ENCODE measurements around the gene LIN37. TPM values are rescaled to one million over a fixed set of nuclear protein-coding genes. Genes with fewer than 3 reads are reported as not detected.

Gene LIN37
- total RNA-seq, 1 experiment from 2014 or later = 10.1 TPM

DNA sequence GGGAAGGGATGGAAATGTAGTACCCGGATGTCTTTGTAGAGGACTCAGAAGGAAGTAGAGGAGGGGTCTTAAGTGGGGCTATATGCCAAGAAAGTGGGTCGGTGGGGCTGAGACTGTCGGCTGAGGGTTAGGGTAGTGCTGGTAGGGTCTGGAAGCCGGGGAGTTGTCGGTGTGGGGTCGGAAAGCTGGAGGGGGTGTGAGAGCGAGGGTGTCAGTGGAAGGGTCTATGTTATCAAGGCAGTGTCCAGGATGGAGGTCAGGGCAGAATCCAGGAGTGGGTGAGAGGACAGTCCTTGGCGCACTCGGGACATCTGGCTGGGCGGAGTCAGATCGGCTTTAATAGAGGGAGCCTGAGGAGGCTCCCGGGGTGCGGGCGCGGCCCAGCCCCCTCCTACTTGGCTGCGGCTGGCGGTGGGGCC lies 6.8 kb downstream of the LIN37 start:
- Histone ChIP-seq H3K36me3 (ENCODE audit: control insufficient read depth in 1 of 2, insufficient read depth in 2 of 2, low read length in 2 of 2) (peaks cover 0 to 2% of the 10 kb centered on the region in 2 experiments; a peak in 1 of 4 replicates), H3K4me2 (ENCODE audit: low read length) (no peak overlapping the region), H3K79me2 (ENCODE audit: insufficient read depth, low read length) (peaks cover 17% of the 10 kb centered on the region), H3K27me3 (ENCODE audit: insufficient read depth, low read length) (no peaks in the 10 kb centered on the region), H3K27ac (ENCODE audit: low read depth, low read length) (no peak overlapping the region), H3K4me1 (ENCODE audit: control insufficient read depth in 1 of 2, insufficient read depth in 2 of 2, low read length in 2 of 2) (peaks cover 14 to 20% of the 10 kb centered on the region in 2 experiments), H3K9me2 (ENCODE audit: insufficient read depth) (no peaks in the 10 kb centered on the region), H3K9me3 (ENCODE audit: control insufficient read depth in 1 of 2, insufficient read depth in 1 of 2, low read depth in 1 of 2, low read length in 2 of 2) (no peaks in the 10 kb centered on the region), H3K4me3 (replicated peaks in 1 of 2; ENCODE audit: low read depth in 1 of 2, low read length in 2 of 2) (no peak overlapping the region), H2AFZ (ENCODE audit: low read depth, low read length, poor library complexity, severe bottlenecking) (no peak overlapping the region), H4K20me1 (ENCODE audit: insufficient read depth) (no peaks in the 10 kb centered on the region), H3K9ac (ENCODE audit: low read length) (no peak overlapping the region)
- BruUV-seq (replicated peaks) = no TSS peak
- TF ChIP-seq EZH2 (IDR thresholded peaks at IDR 0.05) = no peak
- TF ChIP-seq EGR1 (IDR thresholded peaks at IDR 0.05; ENCODE audit: low read depth) = no peak
- TF ChIP-seq, protein P1, sequence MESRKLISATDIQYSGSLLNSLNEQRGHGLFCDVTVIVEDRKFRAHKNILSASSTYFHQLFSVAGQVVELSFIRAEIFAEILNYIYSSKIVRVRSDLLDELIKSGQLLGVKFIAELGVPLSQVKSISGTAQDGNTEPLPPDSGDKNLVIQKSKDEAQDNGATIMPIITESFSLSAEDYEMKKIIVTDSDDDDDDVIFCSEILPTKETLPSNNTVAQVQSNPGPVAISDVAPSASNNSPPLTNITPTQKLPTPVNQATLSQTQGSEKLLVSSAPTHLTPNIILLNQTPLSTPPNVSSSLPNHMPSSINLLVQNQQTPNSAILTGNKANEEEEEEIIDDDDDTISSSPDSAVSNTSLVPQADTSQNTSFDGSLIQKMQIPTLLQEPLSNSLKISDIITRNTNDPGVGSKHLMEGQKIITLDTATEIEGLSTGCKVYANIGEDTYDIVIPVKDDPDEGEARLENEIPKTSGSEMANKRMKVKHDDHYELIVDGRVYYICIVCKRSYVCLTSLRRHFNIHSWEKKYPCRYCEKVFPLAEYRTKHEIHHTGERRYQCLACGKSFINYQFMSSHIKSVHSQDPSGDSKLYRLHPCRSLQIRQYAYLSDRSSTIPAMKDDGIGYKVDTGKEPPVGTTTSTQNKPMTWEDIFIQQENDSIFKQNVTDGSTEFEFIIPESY (IDR thresholded peaks at IDR 0.05; ENCODE audit: extremely low read depth, insufficient replicate concordance, low read length) = no peak
- no peak for TF ChIP-seq JUND (IDR thresholded peaks at IDR 0.05)
- TF ChIP-seq EZH2phosphoT487 (IDR thresholded peaks at IDR 0.05; ENCODE audit: borderline replicate concordance) = no peak
- TF ChIP-seq POLR2AphosphoS5 (IDR thresholded peaks at IDR 0.05; ENCODE audit: low read depth, low read length) = no peak
- TF ChIP-seq SIN3A (IDR thresholded peaks at IDR 0.05; ENCODE audit: low read depth) = no peak
- TF ChIP-seq, protein P2, sequence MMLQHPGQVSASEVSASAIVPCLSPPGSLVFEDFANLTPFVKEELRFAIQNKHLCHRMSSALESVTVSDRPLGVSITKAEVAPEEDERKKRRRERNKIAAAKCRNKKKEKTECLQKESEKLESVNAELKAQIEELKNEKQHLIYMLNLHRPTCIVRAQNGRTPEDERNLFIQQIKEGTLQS (IDR thresholded peaks at IDR 0.05) = no peak
- TF ChIP-seq, protein P3, sequence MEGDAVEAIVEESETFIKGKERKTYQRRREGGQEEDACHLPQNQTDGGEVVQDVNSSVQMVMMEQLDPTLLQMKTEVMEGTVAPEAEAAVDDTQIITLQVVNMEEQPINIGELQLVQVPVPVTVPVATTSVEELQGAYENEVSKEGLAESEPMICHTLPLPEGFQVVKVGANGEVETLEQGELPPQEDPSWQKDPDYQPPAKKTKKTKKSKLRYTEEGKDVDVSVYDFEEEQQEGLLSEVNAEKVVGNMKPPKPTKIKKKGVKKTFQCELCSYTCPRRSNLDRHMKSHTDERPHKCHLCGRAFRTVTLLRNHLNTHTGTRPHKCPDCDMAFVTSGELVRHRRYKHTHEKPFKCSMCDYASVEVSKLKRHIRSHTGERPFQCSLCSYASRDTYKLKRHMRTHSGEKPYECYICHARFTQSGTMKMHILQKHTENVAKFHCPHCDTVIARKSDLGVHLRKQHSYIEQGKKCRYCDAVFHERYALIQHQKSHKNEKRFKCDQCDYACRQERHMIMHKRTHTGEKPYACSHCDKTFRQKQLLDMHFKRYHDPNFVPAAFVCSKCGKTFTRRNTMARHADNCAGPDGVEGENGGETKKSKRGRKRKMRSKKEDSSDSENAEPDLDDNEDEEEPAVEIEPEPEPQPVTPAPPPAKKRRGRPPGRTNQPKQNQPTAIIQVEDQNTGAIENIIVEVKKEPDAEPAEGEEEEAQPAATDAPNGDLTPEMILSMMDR (IDR thresholded peaks at IDR 0.05 in 2 of 3, conservative IDR thresholded peaks at IDR 0.05 in 1 of 3; ENCODE audit: borderline replicate concordance in 1 of 3, insufficient read depth in 1 of 3, low read depth in 2 of 3, low read length in 2 of 3) = no peak
- TF ChIP-seq ZNF274 (IDR thresholded peaks at IDR 0.05; ENCODE audit: low read depth, low read length) = no peak
- TF ChIP-seq, protein P4, sequence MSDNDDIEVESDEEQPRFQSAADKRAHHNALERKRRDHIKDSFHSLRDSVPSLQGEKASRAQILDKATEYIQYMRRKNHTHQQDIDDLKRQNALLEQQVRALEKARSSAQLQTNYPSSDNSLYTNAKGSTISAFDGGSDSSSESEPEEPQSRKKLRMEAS (IDR thresholded peaks at IDR 0.05) = no peak
- TF ChIP-seq ZFX (IDR thresholded peaks at IDR 0.05) = no peak
- TF ChIP-seq CBX3 (IDR thresholded peaks at IDR 0.05; ENCODE audit: low read depth) = no peak
- no peak for TF ChIP-seq POLR2A (IDR thresholded peaks at IDR 0.05; ENCODE audit: borderline replicate concordance, extremely low read depth, insufficient read depth, insufficient read length)
- no peak for TF ChIP-seq CEBPB (IDR thresholded peaks at IDR 0.05; ENCODE audit: low read depth)
- no peak for TF ChIP-seq SP1 (IDR thresholded peaks at IDR 0.05; ENCODE audit: low read depth)
- TF ChIP-seq FOSL1 (IDR thresholded peaks at IDR 0.05; ENCODE audit: low read depth) = no peak
- TF ChIP-seq TCF7L2 (IDR thresholded peaks at IDR 0.05; ENCODE audit: borderline replicate concordance, extremely low read depth, insufficient read depth, insufficient read length) = no peak
- TF ChIP-seq, protein P5, sequence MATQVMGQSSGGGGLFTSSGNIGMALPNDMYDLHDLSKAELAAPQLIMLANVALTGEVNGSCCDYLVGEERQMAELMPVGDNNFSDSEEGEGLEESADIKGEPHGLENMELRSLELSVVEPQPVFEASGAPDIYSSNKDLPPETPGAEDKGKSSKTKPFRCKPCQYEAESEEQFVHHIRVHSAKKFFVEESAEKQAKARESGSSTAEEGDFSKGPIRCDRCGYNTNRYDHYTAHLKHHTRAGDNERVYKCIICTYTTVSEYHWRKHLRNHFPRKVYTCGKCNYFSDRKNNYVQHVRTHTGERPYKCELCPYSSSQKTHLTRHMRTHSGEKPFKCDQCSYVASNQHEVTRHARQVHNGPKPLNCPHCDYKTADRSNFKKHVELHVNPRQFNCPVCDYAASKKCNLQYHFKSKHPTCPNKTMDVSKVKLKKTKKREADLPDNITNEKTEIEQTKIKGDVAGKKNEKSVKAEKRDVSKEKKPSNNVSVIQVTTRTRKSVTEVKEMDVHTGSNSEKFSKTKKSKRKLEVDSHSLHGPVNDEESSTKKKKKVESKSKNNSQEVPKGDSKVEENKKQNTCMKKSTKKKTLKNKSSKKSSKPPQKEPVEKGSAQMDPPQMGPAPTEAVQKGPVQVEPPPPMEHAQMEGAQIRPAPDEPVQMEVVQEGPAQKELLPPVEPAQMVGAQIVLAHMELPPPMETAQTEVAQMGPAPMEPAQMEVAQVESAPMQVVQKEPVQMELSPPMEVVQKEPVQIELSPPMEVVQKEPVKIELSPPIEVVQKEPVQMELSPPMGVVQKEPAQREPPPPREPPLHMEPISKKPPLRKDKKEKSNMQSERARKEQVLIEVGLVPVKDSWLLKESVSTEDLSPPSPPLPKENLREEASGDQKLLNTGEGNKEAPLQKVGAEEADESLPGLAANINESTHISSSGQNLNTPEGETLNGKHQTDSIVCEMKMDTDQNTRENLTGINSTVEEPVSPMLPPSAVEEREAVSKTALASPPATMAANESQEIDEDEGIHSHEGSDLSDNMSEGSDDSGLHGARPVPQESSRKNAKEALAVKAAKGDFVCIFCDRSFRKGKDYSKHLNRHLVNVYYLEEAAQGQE (IDR thresholded peaks at IDR 0.05; ENCODE audit: low read depth) = no peak
- TF ChIP-seq SRF (IDR thresholded peaks at IDR 0.05; ENCODE audit: low read depth) = no peak
- ChIA-PET POLR2A (no interaction called here), CTCF (no interaction called here), RAD21 (ENCODE audit: low non-redundant PET in 1 of 2, low total read pairs in 2 of 2, uncharacterized antibody in 2 of 2, unreplicated experiment in 2 of 2) (no interaction called here)
- DNase-seq (ENCODE audit: low read depth, low spot score) = no peak
- intact Hi-C loops (cut with micrococcal nuclease) = no loop called here
- no peak for ATAC-seq

All from HCT116 (cell line).